ENCODE results near the gene CACNG1.
"Not testable (repeated sequence)": the region's sequence is repeated elsewhere in the genome, so short reads cannot be mapped to it uniquely, and the experiment has no call there.

The CACNG1 gene

GRCh38 chr17:67026341-67026740 lies 18.0 kb upstream of the CACNG1 start:
- no peak for DNase-seq

GRCh38 chr17:67027031-67027628 lies 17.2 kb upstream of the CACNG1 start:
- no peak for DNase-seq

GRCh38 chr17:67030641-67031040 lies 13.7 kb upstream of the CACNG1 start:
- DNase-seq = no peak

GRCh38 chr17:67032382-67032781 lies 12.0 kb upstream of the CACNG1 start:
- DNase-seq = no peak

- DNase-seq = no peak
Measured at GRCh38 chr17:67032985-67033384, 11.4 kb upstream of the CACNG1 start.

GRCh38 chr17:67033613-67034012 lies 10.7 kb upstream of the CACNG1 start:
- DNase-seq = no peak

- no peak for DNase-seq
Measured at GRCh38 chr17:67035131-67036083, 8.9 kb upstream of the CACNG1 start.

GRCh38 chr17:67038861-67039365 lies 5.4 kb upstream of the CACNG1 start:
- no peak for DNase-seq

- no peak for DNase-seq
Measured at GRCh38 chr17:67040652-67041051, 3.7 kb upstream of the CACNG1 start.

GRCh38 chr17:67041119-67041518 lies 3.2 kb upstream of the CACNG1 start:
- DNase-seq = not testable (repeated sequence)

- no peak for DNase-seq
Measured at GRCh38 chr17:67041531-67041930, 2.8 kb upstream of the CACNG1 start.

GRCh38 chr17:67041941-67042899 lies 2.1 kb upstream of the CACNG1 start:
- DNase-seq = no peak

GRCh38 chr17:67043283-67043682 lies 1.1 kb upstream of the CACNG1 start:
- DNase-seq = no peak

GRCh38 chr17:67044940-67045339 lies 586 bp downstream of the CACNG1 start:
- DNase-seq = no peak

- no peak for DNase-seq
Measured at GRCh38 chr17:67046398-67046797, 2.0 kb downstream of the CACNG1 start.

GRCh38 chr17:67047382-67047781 lies 3.0 kb downstream of the CACNG1 start:
- DNase-seq = no peak

- DNase-seq = no peak
Measured at GRCh38 chr17:67049025-67049739, 4.8 kb downstream of the CACNG1 start.

GRCh38 chr17:67050066-67050465 lies 5.7 kb downstream of the CACNG1 start:
- no peak for DNase-seq

GRCh38 chr17:67050471-67051154 lies 6.3 kb downstream of the CACNG1 start:
- no peak for DNase-seq

- DNase-seq = no peak
Measured at GRCh38 chr17:67051155-67051538, 6.8 kb downstream of the CACNG1 start.

- no peak for DNase-seq
Measured at GRCh38 chr17:67051837-67052236, 7.5 kb downstream of the CACNG1 start.

All from stimulated activated CD4-positive, alpha-beta T cell treated with anti-CD3 and anti-CD28 coated beads, Interleukin-4, amount 100 ng/mL, for 1 hour (primary cell).